ENCODE measurements around the gene CTU1. TPM values are rescaled to one million over a fixed set of nuclear protein-coding genes. Genes with fewer than 3 reads are reported as not detected.

Gene CTU1
- total RNA-seq, 3 donors from 2014 or later (not counting 1 experiment from before 2014, with no cell fraction given) = 2.5 to 6.5 (median 3.8) TPM

- 23% methylated on average over 24 of the region's 24 CpGs for WGBS (ENCODE audit: insufficient coverage)
- H3K9me3 Mint-ChIP-seq = no peaks in the 10 kb centered on the region
- H3K27ac Mint-ChIP-seq = peak overlapping the region; percentile 89 to 93
- DNase-seq (peak in 1 of 2 donors; percentile 67), ATAC-seq (peak; percentile 81 to 94 (median 86))
- intact Hi-C loops (cut with micrococcal nuclease) = loop anchor here (1.0 to 5.0 kb wide), 2 partner anchors 13 to 235 kb away; partner anchors contain the start of genes CLDND2 and ETFB
- no peaks in the 10 kb centered on the region for H3K27me3 Mint-ChIP-seq (ENCODE audit: low read depth in 2 of 2)
- TF ChIP-seq CTCF (IDR thresholded peaks at IDR 0.05) = no peak
- Histone ChIP-seq H3K36me3 (ENCODE audit: control insufficient read depth, insufficient read depth, low read length) (peaks cover 5% of the 10 kb centered on the region), H3K4me1 (ENCODE audit: control insufficient read depth, insufficient read depth, low read length) (peaks cover 84% of the 10 kb centered on the region), H3K27me3 (ENCODE audit: control insufficient read depth, insufficient read depth, low read length) (no peaks in the 10 kb centered on the region), H3K9me3 (ENCODE audit: control insufficient read depth, insufficient read depth, low read length) (no peaks in the 10 kb centered on the region), H3K4me3 (ENCODE audit: low read length) (no peak overlapping the region), H3K27ac (ENCODE audit: low read length) (peak overlapping the region; percentile 50)
- peaks cover 84 to 86% of the 10 kb centered on the region in 2 donors for H3K4me1 Mint-ChIP-seq
- H3K4me3 Mint-ChIP-seq = peak overlapping the region; percentile 84
- H3K36me3 Mint-ChIP-seq = no peaks in the 10 kb centered on the region
Observed at GRCh38 chr19:51131780-51132680, 23.8 kb upstream of the CTU1 start.

- intact Hi-C loops (cut with micrococcal nuclease) = loop anchor here (5.0 kb wide), 1 partner anchor 238 kb away; the partner anchor contains the start of genes CLDND2 and ETFB
- no peaks in the 10 kb centered on the region for H3K36me3 Mint-ChIP-seq
Observed at GRCh38 chr19:51129716-51130115, 21.5 kb upstream of the CTU1 start.

GRCh38 chr19:51128227-51128626 is 20.0 kb upstream of the CTU1 start:
- 87% methylated on average over 7 of the region's 7 CpGs for WGBS (ENCODE audit: insufficient coverage)
- TF ChIP-seq CTCF (IDR thresholded peaks at IDR 0.05) = no peak
- Mint-ChIP-seq H3K27ac (peak overlapping the region; percentile 94 to 96), H3K27me3 (ENCODE audit: low read depth in 2 of 2) (no peaks in the 10 kb centered on the region), H3K9me3 (no peaks in the 10 kb centered on the region), H3K4me1 (peaks cover 86 to 91% of the 10 kb centered on the region in 2 donors), H3K36me3 (no peaks in the 10 kb centered on the region), H3K4me3 (peak overlapping the region; percentile 88)
- H3K4me1 ChIP-seq (ENCODE audit: control insufficient read depth, insufficient read depth, low read length) = peaks cover 96% of the 10 kb centered on the region
- peak overlapping the region; percentile 73 for H3K27ac ChIP-seq (ENCODE audit: low read length)
- H3K36me3 ChIP-seq (ENCODE audit: control insufficient read depth, insufficient read depth, low read length) = peaks cover 5% of the 10 kb centered on the region
- intact Hi-C loops (cut with micrococcal nuclease) = no loop called here
- H3K4me3 ChIP-seq (ENCODE audit: low read length) = no peak overlapping the region
- DNase-seq (no peak), ATAC-seq (no peak)
- no peaks in the 10 kb centered on the region for H3K27me3 ChIP-seq (ENCODE audit: control insufficient read depth, insufficient read depth, low read length)
- H3K9me3 ChIP-seq (ENCODE audit: control insufficient read depth, insufficient read depth, low read length) = no peaks in the 10 kb centered on the region

More at GRCh38 chr19:51129716-51130115, 21.5 kb upstream of the CTU1 start:
- Mint-ChIP-seq H3K4me3 (peak overlapping the region; percentile 88), H3K4me1 (peaks cover 76 to 86% of the 10 kb centered on the region in 2 donors), H3K9me3 (no peaks in the 10 kb centered on the region), H3K27ac (peak overlapping the region; percentile 94 to 96), H3K27me3 (ENCODE audit: low read depth in 2 of 2) (no peaks in the 10 kb centered on the region)
- H3K27me3 ChIP-seq (ENCODE audit: control insufficient read depth, insufficient read depth, low read length) = no peaks in the 10 kb centered on the region
- H3K27ac ChIP-seq (ENCODE audit: low read length) = peak overlapping the region; percentile 34
- ATAC-seq (no peak), DNase-seq (no peak)
- no peak for TF ChIP-seq CTCF (IDR thresholded peaks at IDR 0.05)
- WGBS (ENCODE audit: insufficient coverage) = 92% methylated on average over 8 of the region's 8 CpGs
- H3K36me3 ChIP-seq (ENCODE audit: control insufficient read depth, insufficient read depth, low read length) = peaks cover 5% of the 10 kb centered on the region
- H3K4me1 ChIP-seq (ENCODE audit: control insufficient read depth, insufficient read depth, low read length) = peaks cover 91% of the 10 kb centered on the region
- H3K4me3 ChIP-seq (ENCODE audit: low read length) = no peak overlapping the region
- H3K9me3 ChIP-seq (ENCODE audit: control insufficient read depth, insufficient read depth, low read length) = no peaks in the 10 kb centered on the region

Measured in natural killer cell (primary cell).